DND-41 (cell line): ENCODE measurements around the gene SLC7A9.
"Not testable (repeated sequence)": the region's sequence is repeated elsewhere in the genome, so short reads cannot be mapped to it uniquely, and the experiment has no call there.

Experiments used
- ATAC-seq: fragments of 200-7000 bp; cut with Tn5 transposase; 3 replicates; pipeline ENCODE4 v1.9.1; 2021; ENCODE audit warnings: low read depth; ENCODE audit not compliant: insufficient read depth
- DNase-seq: peaks from one replicate; pipeline ENCODE4 v3.0.0-alpha.2; 2020
- H2AFZ ChIP-seq: 2 replicates; pipeline ENCODE4 v1.6.0; 2012; ENCODE audit warnings: low read depth, low read length
- H3K27ac ChIP-seq: 2 replicates; pipeline ENCODE4 v1.5.1; 2012; ENCODE audit warnings: low read length, inconsistent platforms
- H3K27me3 ChIP-seq: fragments of 200-600 bp; sonication (generic); 2 replicates; pipeline ENCODE4 v1.6.0; 2012; ENCODE audit warnings: low read length, mild to moderate bottlenecking, inconsistent platforms; ENCODE audit not compliant: insufficient read depth, poor library complexity
- H3K36me3 ChIP-seq: 2 replicates; pipeline ENCODE4 v1.5.1; 2012; ENCODE audit warnings: low read length, inconsistent platforms; ENCODE audit not compliant: insufficient read depth
- H3K4me1 ChIP-seq: 2 replicates; pipeline ENCODE4 v1.5.1; 2012; ENCODE audit warnings: mild to moderate bottlenecking, low read length; ENCODE audit not compliant: insufficient read depth
- H3K4me2 ChIP-seq: 2 replicates; pipeline ENCODE4 v1.6.0; 2012; ENCODE audit warnings: mild to moderate bottlenecking, moderate library complexity, low read length, inconsistent platforms; ENCODE audit not compliant: insufficient read depth
- H3K4me3 ChIP-seq, 2 experiments: fragments of 200-600 bp in 1 of 2; shearing (Covaris generic) in 1 of 2; 2 replicates each; pipeline ENCODE4 v1.5.1; 2012 to 2016; ENCODE audit warnings: inconsistent platforms in 2 of 2, low read length in 2 of 2, mild to moderate bottlenecking in 2 of 2, low read depth in 1 of 2, moderate library complexity in 1 of 2
- H3K79me2 ChIP-seq: 2 replicates; pipeline ENCODE4 v1.6.0; 2012; ENCODE audit warnings: low read length, inconsistent platforms; ENCODE audit not compliant: insufficient read depth
- H3K9ac ChIP-seq: 2 replicates; pipeline ENCODE4 v1.6.0; 2012; ENCODE audit warnings: low read depth, mild to moderate bottlenecking, inconsistent platforms, low read length, moderate library complexity
- H3K9me3 ChIP-seq: 2 replicates; pipeline ENCODE4 v1.5.1; 2012; ENCODE audit warnings: low read length, moderate library complexity, mild to moderate bottlenecking, inconsistent platforms; ENCODE audit not compliant: insufficient read depth, severe bottlenecking
- H4K20me1 ChIP-seq: 2 replicates; pipeline ENCODE4 v1.6.0; 2012; ENCODE audit warnings: low read length; ENCODE audit not compliant: insufficient read depth
- EZH2 ChIP-seq: IDR thresholded peaks from 3 replicates; pipeline ENCODE4 v1.6.1; 2012; ENCODE audit warnings: borderline replicate concordance, low read depth, mild to moderate bottlenecking, moderate library complexity, low read length, inconsistent platforms; ENCODE audit not compliant: severe bottlenecking
- TF ChIP-seq, protein P1 (sequence below): IDR thresholded peaks from 2 replicates; pipeline ENCODE4 v1.5.1; 2012; ENCODE audit warnings: borderline replicate concordance, low read length, moderate library complexity, mild to moderate bottlenecking; ENCODE audit not compliant: poor library complexity, severe bottlenecking; ENCODE audit errors: extremely low read depth

Gene SLC7A9

DNA sequence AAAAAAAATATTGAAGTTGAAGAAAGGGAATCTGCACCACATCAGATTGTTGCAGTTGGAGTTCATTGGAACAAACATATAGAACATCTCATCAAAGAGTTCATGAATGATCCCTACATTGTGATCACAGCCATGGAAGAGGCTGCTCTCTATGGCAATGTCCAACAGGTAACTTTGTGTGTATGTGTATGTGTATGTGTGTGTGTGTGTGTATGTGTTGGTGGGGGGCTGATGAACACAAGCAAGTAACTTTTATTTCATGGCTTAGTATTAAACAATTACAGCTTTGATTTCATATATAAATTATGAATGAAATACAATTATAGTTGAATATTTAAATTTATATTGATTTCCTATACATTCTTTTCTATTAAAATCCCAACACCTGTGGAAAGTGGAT lies 69.4 kb downstream of the SLC7A9 start:
- Histone ChIP-seq H4K20me1 (no peaks in the 10 kb centered on the region), H3K4me3 (no peak overlapping the region), H2AFZ (no peak overlapping the region), H3K9me3 (no peaks in the 10 kb centered on the region), H3K4me2 (no peak overlapping the region), H3K27ac (no peak overlapping the region), H3K9ac (no peak overlapping the region), H3K79me2 (no peaks in the 10 kb centered on the region), H3K36me3 (no peaks in the 10 kb centered on the region), H3K27me3 (no peaks in the 10 kb centered on the region), H3K4me1 (peaks cover 5% of the 10 kb centered on the region; the same call in 1 of the 2 replicates)
- DNase-seq (no peak), ATAC-seq (no peak)
- no peak for TF ChIP-seq EZH2
- TF ChIP-seq, protein P1, sequence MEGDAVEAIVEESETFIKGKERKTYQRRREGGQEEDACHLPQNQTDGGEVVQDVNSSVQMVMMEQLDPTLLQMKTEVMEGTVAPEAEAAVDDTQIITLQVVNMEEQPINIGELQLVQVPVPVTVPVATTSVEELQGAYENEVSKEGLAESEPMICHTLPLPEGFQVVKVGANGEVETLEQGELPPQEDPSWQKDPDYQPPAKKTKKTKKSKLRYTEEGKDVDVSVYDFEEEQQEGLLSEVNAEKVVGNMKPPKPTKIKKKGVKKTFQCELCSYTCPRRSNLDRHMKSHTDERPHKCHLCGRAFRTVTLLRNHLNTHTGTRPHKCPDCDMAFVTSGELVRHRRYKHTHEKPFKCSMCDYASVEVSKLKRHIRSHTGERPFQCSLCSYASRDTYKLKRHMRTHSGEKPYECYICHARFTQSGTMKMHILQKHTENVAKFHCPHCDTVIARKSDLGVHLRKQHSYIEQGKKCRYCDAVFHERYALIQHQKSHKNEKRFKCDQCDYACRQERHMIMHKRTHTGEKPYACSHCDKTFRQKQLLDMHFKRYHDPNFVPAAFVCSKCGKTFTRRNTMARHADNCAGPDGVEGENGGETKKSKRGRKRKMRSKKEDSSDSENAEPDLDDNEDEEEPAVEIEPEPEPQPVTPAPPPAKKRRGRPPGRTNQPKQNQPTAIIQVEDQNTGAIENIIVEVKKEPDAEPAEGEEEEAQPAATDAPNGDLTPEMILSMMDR, result no peak

DNA sequence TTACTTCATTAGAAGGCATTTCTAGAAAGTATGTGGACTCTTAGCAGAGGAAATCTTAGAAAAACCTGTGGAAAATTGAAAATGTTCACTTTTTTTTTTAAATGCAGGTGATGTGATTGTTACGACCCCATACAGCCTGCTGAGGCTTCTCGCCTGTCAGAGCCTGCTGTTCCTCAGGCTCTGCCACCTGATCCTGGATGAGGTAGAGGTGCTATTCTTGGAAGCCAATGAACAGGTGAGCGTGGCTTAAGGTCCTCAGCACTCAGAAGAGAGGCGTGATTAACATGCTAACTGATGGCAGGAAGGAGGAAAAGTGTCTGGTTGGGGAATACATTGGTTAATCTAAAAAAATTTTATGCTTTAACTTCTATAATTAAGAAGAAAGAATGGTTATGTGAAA lies 71.4 kb downstream of the SLC7A9 start:
- ATAC-seq (no peak), DNase-seq (no peak)
- H3K79me2 ChIP-seq, result no peaks in the 10 kb centered on the region
- H3K4me2 ChIP-seq, result no peak overlapping the region
- H3K4me3 ChIP-seq, result no peak overlapping the region
- no peaks in the 10 kb centered on the region for H3K9me3 ChIP-seq
- H2AFZ ChIP-seq, result no peak overlapping the region
- no peak for TF ChIP-seq EZH2
- TF ChIP-seq, protein P1, result no peak
- no peak overlapping the region for H3K9ac ChIP-seq
- no peak overlapping the region for H3K27ac ChIP-seq
- H3K4me1 ChIP-seq, result peaks cover 25% of the 10 kb centered on the region
- H3K27me3 ChIP-seq, result no peaks in the 10 kb centered on the region
- H3K36me3 ChIP-seq, result no peaks in the 10 kb centered on the region
- no peaks in the 10 kb centered on the region for H4K20me1 ChIP-seq

DNA sequence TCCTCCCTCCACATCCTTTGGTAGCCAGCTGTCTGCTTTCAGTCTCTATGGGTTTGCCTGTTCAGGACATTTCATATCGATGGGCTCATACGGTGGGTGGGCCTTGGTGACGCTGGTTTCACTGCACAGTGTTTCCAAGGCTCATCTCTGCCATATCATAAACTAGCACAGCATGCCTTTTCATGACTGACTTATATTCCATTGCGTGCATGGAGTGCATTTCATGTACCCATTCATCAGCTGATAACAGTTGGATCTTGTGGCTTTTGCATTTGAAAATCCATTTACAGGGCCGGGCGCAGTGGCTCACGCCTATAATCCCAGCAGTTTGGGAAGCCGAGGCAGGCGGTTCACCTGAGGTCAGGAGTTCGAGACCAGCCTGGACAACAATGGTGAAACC lies 80.1 kb downstream of the SLC7A9 start:
- Histone ChIP-seq H3K4me3 (no peak overlapping the region), H3K9me3 (no peaks in the 10 kb centered on the region), H3K79me2 (no peaks in the 10 kb centered on the region), H4K20me1 (no peaks in the 10 kb centered on the region), H3K27me3 (no peaks in the 10 kb centered on the region), H3K27ac (no peak overlapping the region), H3K4me1 (peaks cover 13% of the 10 kb centered on the region), H2AFZ (no peak overlapping the region), H3K9ac (no peak overlapping the region), H3K4me2 (no peak overlapping the region), H3K36me3 (no peaks in the 10 kb centered on the region)
- ATAC-seq (no peak), DNase-seq (no peak)
- TF ChIP-seq, protein P1, result no peak
- no peak for TF ChIP-seq EZH2

DNA sequence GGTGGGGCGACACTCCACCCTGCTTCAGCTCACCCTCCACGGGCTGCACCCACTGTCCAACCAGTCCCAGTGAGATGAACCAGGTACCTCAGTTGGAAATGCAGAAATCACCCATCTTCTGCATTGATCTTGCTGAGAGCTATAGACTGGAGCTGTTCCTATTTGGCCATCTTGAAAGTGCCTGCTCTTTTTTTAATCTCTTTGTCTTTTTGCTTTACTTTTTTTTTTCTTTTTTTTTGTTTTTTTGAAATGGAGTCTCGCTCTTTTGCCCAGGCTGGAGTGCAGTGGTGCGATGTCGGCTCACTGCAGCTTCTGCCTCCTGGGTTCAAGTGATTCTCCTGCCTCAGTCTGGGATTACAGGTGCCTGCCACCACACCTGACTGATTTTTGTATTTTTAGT lies 81.7 kb downstream of the SLC7A9 start:
- DNase-seq, H3K27me3 ChIP-seq, H3K4me2 ChIP-seq, H3K9ac ChIP-seq, H3K9me3 ChIP-seq, ATAC-seq, H3K36me3 ChIP-seq, H3K79me2 ChIP-seq, H3K4me3 ChIP-seq, H3K27ac ChIP-seq, H3K4me1 ChIP-seq, H2AFZ ChIP-seq, H4K20me1 ChIP-seq: not testable (repeated sequence)

DNA sequence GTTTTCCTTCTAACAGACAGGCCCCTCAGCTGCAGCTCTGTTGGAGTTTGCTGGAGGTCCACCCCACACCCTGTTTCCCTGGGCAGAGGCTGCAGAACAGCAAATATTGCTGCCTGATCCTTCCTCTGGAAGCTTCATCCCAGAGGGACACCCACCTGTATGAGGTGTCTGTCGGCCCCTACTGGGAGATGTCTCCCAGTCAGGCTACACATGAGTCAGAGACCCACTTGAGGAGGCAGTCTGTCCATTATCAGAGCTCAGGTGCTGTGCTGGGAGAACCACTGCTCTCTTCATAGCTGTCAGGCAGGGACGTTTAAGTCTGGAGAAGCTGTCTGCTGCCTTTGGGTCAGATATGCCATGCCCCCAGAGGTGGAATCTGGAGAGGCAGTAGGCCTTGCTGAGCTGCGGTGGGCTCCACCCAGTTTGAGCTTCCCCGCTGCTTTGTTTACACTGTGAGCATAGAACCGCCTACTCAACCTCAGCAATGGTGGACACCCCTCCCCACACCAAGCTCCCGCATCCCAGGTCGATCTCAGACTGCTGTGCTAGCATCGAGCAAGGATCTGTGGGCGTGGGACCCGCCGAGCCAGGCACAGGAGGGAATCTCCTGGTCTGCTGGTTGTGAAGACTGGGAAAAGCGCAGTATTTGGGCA lies 82.3 kb downstream of the SLC7A9 start:
- H3K4me3 ChIP-seq, H3K4me1 ChIP-seq, H3K79me2 ChIP-seq, H3K27ac ChIP-seq, H3K9ac ChIP-seq, H3K36me3 ChIP-seq, H3K9me3 ChIP-seq, H3K4me2 ChIP-seq, H4K20me1 ChIP-seq, H2AFZ ChIP-seq, DNase-seq, ATAC-seq, H3K27me3 ChIP-seq: not testable (repeated sequence)

DNA sequence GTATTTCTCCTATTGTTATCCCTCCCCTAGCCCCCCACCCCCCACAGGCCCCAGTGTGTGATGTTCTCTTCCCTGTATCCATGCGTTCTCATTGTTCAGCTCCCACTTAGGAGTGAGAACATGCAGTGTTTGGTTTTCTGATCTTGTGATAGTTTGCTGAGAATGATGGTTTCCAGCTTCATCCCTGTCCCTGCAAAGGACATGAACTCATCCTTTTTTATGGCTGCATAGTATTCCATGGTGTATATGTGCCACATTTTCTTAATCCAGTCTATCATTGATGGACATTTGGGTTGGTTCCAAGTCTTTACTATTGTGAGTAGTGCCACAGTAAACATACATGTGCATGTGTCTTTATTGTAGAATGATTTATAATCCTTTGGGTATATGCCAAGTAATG lies 87.5 kb downstream of the SLC7A9 start:
- not testable (repeated sequence) for H3K4me2 ChIP-seq, H3K4me1 ChIP-seq, H3K36me3 ChIP-seq, ATAC-seq, H3K79me2 ChIP-seq, H3K27ac ChIP-seq, H3K9me3 ChIP-seq, H3K4me3 ChIP-seq, DNase-seq, H3K9ac ChIP-seq, H3K27me3 ChIP-seq, H2AFZ ChIP-seq, H4K20me1 ChIP-seq
